ENCODE data around the gene PEF1. TPM values are rescaled to one million over a fixed set of nuclear protein-coding genes. Genes with fewer than 3 reads are reported as not detected.

PEF1 gene
- total and polyA plus RNA-seq, 2 donors (not counting 3 experiments of a cell fraction or from before 2014, with no cell fraction given) = 73.3 to 161 TPM

- H3K27ac ChIP-seq (ENCODE audit: insufficient read depth, low read depth, low read length) = no peak overlapping the region
- POLR2A ChIA-PET = no interaction called here
Measured at GRCh38 chr1:31637915-31638673, 6.6 kb downstream of the PEF1 start.

More at GRCh38 chr1:31637915-31638673, 6.6 kb downstream of the PEF1 start:
- Histone ChIP-seq H2AFZ (ENCODE audit: low read depth, low read length) (no peak overlapping the region), H4K20me1 (replicated peaks; ENCODE audit: control insufficient read depth, extremely low read depth, insufficient read depth, low read length) (no peaks in the 10 kb centered on the region), H3K27me3 (ENCODE audit: control insufficient read depth in 2 of 2, insufficient read depth in 2 of 2, low read length in 2 of 2) (no peaks in the 10 kb centered on the region), H3K4me3 (replicated peaks in 1 of 3; ENCODE audit: insufficient read depth in 1 of 3, low read depth in 1 of 3, low read length in 3 of 3) (no peak overlapping the region), H3K36me3 (ENCODE audit: control insufficient read depth in 2 of 2, extremely low read depth in 1 of 2, insufficient read depth in 2 of 2, low read length in 2 of 2) (peaks cover 0 to 6% of the 10 kb centered on the region in 2 experiments), H3K79me2 (ENCODE audit: control insufficient read depth, insufficient read depth, low read length) (peaks cover 66% of the 10 kb centered on the region), H3K9me3 (replicated peaks; ENCODE audit: control insufficient read depth, insufficient read depth, low read length) (no peaks in the 10 kb centered on the region), H3K4me1 (ENCODE audit: control insufficient read depth, extremely low read depth, insufficient read depth, low read length) (peaks cover 8% of the 10 kb centered on the region), H3K9me1 (replicated peaks; ENCODE audit: control insufficient read depth, extremely low read depth, insufficient read depth, low read length) (no peaks in the 10 kb centered on the region), H3K9ac (replicated peaks; ENCODE audit: extremely low read depth, insufficient read depth, low read length) (no peak overlapping the region), H3K4me2 (ENCODE audit: insufficient read depth, low read length) (no peak overlapping the region)
- TF ChIP-seq CTCF (IDR thresholded peaks at IDR 0.05; ENCODE audit: extremely low read depth in 1 of 2, insufficient read depth in 1 of 2, low read depth in 1 of 2, low read length in 2 of 2) (no peak), POLR2AphosphoS5 (IDR thresholded peaks at IDR 0.05; ENCODE audit: insufficient read depth, low read depth, low read length) (no peak), EZH2 (IDR thresholded peaks at IDR 0.05; ENCODE audit: borderline replicate concordance, low read depth, low read length, severe bottlenecking) (no peak), MAX (IDR thresholded peaks at IDR 0.05; ENCODE audit: insufficient read depth, insufficient read length) (no peak), FOS (IDR thresholded peaks at IDR 0.05; ENCODE audit: borderline replicate concordance, insufficient read depth, low read length) (no peak), GATA2 (IDR thresholded peaks at IDR 0.05; ENCODE audit: insufficient read depth, insufficient read length, low read depth, low read length) (no peak), MYC (IDR thresholded peaks at IDR 0.05; ENCODE audit: low read depth, low read length) (no peak), JUN (IDR thresholded peaks at IDR 0.05; ENCODE audit: borderline replicate concordance, insufficient read depth, insufficient read length, low read depth) (no peak), POLR2A (IDR thresholded peaks at IDR 0.05; ENCODE audit: low read depth, low read length) (no peak)
- BruUV-seq (replicated peaks) = no TSS peak
- DNase-seq (ENCODE audit: low read depth, low spot score) = no peak
- CTCF ChIA-PET = interaction anchor here (1.2 to 1.5 kb wide), 3 partner anchors 14 to 125 kb away, joined by 3 to 4 read pairs (median 3); no protein-coding TSS in a partner anchor
- no peak for FAIRE-seq
- intact Hi-C loops (cut with micrococcal nuclease) = no loop called here
- dilution Hi-C loops (cut with MboI; ENCODE audit: extremely low pct_ligation_motif_present, low sequenced_read_pairs) = no loop called here
